Panc1 (cell line): ENCODE results near the gene KIAA0232. TPM values are rescaled to one million over a fixed set of nuclear protein-coding genes. Genes with fewer than 3 reads are reported as not detected.

Experiments used
- ATAC-seq: fragments of 200-7000 bp; cut with Tn5 transposase; 2 replicates; pipeline ENCODE4 v1.9.1; 2020; ENCODE audit warnings: mild to moderate bottlenecking, moderate library complexity
- BruUV-seq: library from RNA; stranded (reverse); fragments of 400-500 nt; replicated peaks from 2 replicates; lab custom pipeline; 2021; lab: Mats Ljungman, UMichigan
- CTCF ChIA-PET: fragments of 300-600 bp; sonication (Branson Sonifier 250); formaldehyde crosslinking; loops from one replicate; lab custom pipeline; 2022; ENCODE audit warnings: antibody characterized with exemption; lab: Charles Lee
- POLR2A ChIA-PET: fragments of 300-600 bp; sonication (Branson Sonifier 250); formaldehyde crosslinking; loops from one replicate; lab custom pipeline; 2022; ENCODE audit warnings: antibody characterized with exemption; lab: Charles Lee
- DNase-seq: peaks from one replicate; pipeline ENCODE4 v3.0.0-alpha.2; 2010; ENCODE audit warnings: low read depth, low spot score
- H3K27ac ChIP-seq: 2 replicates; pipeline ENCODE4 v1.5.1; 2011; ENCODE audit warnings: mild to moderate bottlenecking, low read length, inconsistent platforms
- H3K27me3 ChIP-seq: fragments of 200-500 bp; sonication (Bioruptor generic); 2 replicates; pipeline ENCODE4 v1.6.0; 2014; ENCODE audit warnings: low read length, inconsistent platforms; ENCODE audit not compliant: control insufficient read depth, insufficient read depth
- H3K36me3 ChIP-seq: fragments of 200-500 bp; sonication (Bioruptor generic); 2 replicates; pipeline ENCODE4 v1.5.1; 2014; ENCODE audit warnings: inconsistent platforms, mild to moderate bottlenecking, low read length, moderate library complexity; ENCODE audit not compliant: control insufficient read depth, insufficient read depth
- H3K4me1 ChIP-seq: 2 replicates; pipeline ENCODE4 v1.5.1; 2011; ENCODE audit warnings: inconsistent platforms, mild to moderate bottlenecking, low read length, moderate library complexity; ENCODE audit not compliant: control insufficient read depth, insufficient read depth
- H3K4me3 ChIP-seq, 2 experiments: 2 replicates each; pipeline ENCODE4 v1.5.1; 2011 to 2012; ENCODE audit warnings: low read depth in 2 of 2, low read length in 2 of 2, mild to moderate bottlenecking in 2 of 2, inconsistent platforms in 1 of 2, moderate library complexity in 1 of 2
- H3K9me3 ChIP-seq: fragments of 200-500 bp; sonication (Bioruptor generic); 2 replicates; pipeline ENCODE4 v1.5.1; 2014; ENCODE audit warnings: low read depth, mild to moderate bottlenecking, inconsistent platforms, low read length, moderate library complexity; ENCODE audit not compliant: control insufficient read depth, insufficient read depth
- CTCF ChIP-seq: fragments of 450-650 bp; IDR thresholded peaks from 2 replicates; pipeline ENCODE4 v1.5.1; 2017; ENCODE audit warnings: mild to moderate bottlenecking
- POLR2AphosphoS5 ChIP-seq: IDR thresholded peaks from 2 replicates; pipeline ENCODE4 v1.6.1; 2012; ENCODE audit warnings: mild to moderate bottlenecking, low read depth, low read length, moderate library complexity
- REST ChIP-seq, 2 experiments: IDR thresholded peaks; 2 replicates each; pipeline ENCODE4 v1.6.1; 2011 to 2012; ENCODE audit warnings: low read depth in 2 of 2, control low read depth in 1 of 2, low read length in 1 of 2, mild to moderate bottlenecking in 1 of 2, moderate library complexity in 1 of 2; ENCODE audit not compliant: insufficient read depth in 1 of 2
- SIN3A ChIP-seq: IDR thresholded peaks from 2 replicates; pipeline ENCODE4 v1.6.1; 2012; ENCODE audit warnings: low read depth, mild to moderate bottlenecking, low read length, moderate library complexity, borderline replicate concordance; ENCODE audit not compliant: insufficient read depth
- TCF7L2 ChIP-seq: IDR thresholded peaks from 2 replicates; pipeline ENCODE4 v1.6.1; 2011; ENCODE audit warnings: mild to moderate bottlenecking, low read depth, low read length, inconsistent platforms
- in situ Hi-C: cut with HindIII; loops from 2 replicates; pipeline ENCODE4 v1.10.0; 2016; ENCODE audit warnings: low sequenced_read_pairs, low pct_unique_long_range_greater_than_20kb
- intact Hi-C: fragments of 100-400 bp; cut with micrococcal nuclease; formaldehyde crosslinking; loops from one replicate; pipeline ENCODE4 v1.10.0; 2022; ENCODE audit not compliant: unreplicated experiment
- total RNA-seq: library from RNA; stranded (reverse); gene quantifications from one replicate; pipeline ENCODE4 v1.2.1, GENCODE V29; 2021; ENCODE audit not compliant: unreplicated experiment

Gene KIAA0232
- total RNA-seq, 1 experiment from 2014 or later, result 20.2 TPM

GRCh38 chr4:6779667-6780565 is 2.6 kb upstream of the KIAA0232 start:
- ChIA-PET POLR2A (interaction anchor here (0.6 to 0.7 kb wide), 3 partner anchors 41 to 146 kb away, joined by 3 to 7 read pairs (median 5); no protein-coding TSS in a partner anchor), CTCF (interaction anchor here (0.5 kb wide), 1 partner anchor 60 kb away, joined by 3 read pairs; no protein-coding TSS in a partner anchor)
- TF ChIP-seq CTCF (no peak), REST (IDR thresholded peaks at IDR 0.05; ENCODE audit: insufficient read depth in 1 of 2, low read depth in 2 of 2, low read length in 1 of 2) (no peak), SIN3A (no peak), POLR2AphosphoS5 (no peak), TCF7L2 (no peak)
- BruUV-seq, result no TSS peak
- Histone ChIP-seq H3K27ac (no peak overlapping the region), H3K9me3 (no peaks in the 10 kb centered on the region), H3K36me3 (no peaks in the 10 kb centered on the region; the same call in 1 of the 2 replicates), H3K4me1 (peaks cover 11% of the 10 kb centered on the region), H3K4me3 (no peak overlapping the region), H3K27me3 (no peaks in the 10 kb centered on the region)
- in situ Hi-C loops, result no loop called here
- intact Hi-C loops, result loop anchor here (10.0 kb wide), 1 partner anchor 65 kb away; the partner anchor contains the start of gene BLOC1S4
- DNase-seq (no peak), ATAC-seq (no peak)

- intact Hi-C loops, result loop anchor here (10.0 kb wide), 1 partner anchor 66 kb away; the partner anchor contains the start of gene BLOC1S4
- TF ChIP-seq REST (IDR thresholded peaks at IDR 0.05; ENCODE audit: insufficient read depth in 1 of 2, low read depth in 2 of 2, low read length in 1 of 2) (no peak), CTCF (no peak), TCF7L2 (no peak), SIN3A (no peak), POLR2AphosphoS5 (no peak)
- no peak for DNase-seq
- no TSS peak for BruUV-seq
- ATAC-seq, result no peak
- Histone ChIP-seq H3K4me1 (peaks cover 15% of the 10 kb centered on the region), H3K27ac (no peak overlapping the region), H3K27me3 (no peaks in the 10 kb centered on the region), H3K9me3 (no peaks in the 10 kb centered on the region), H3K36me3 (no peaks in the 10 kb centered on the region; the same call in 1 of the 2 replicates), H3K4me3 (no peak overlapping the region)
- in situ Hi-C loops, result no loop called here
- POLR2A ChIA-PET, result no interaction called here
- CTCF ChIA-PET, result no interaction called here
Measured at GRCh38 chr4:6781113-6781512, 1.4 kb upstream of the KIAA0232 start.
